Measurements from ENCODE around the gene SLC39A9.

- TF ChIP-seq CTCF (IDR thresholded peaks at IDR 0.05) (no peak), AFF4 (CRISPR knock-in tag; IDR thresholded peaks at IDR 0.05; ENCODE audit: borderline replicate concordance) (no peak), CREB1 (CRISPR knock-in tag; IDR thresholded peaks at IDR 0.05) (no peak), JUN (CRISPR knock-in tag; IDR thresholded peaks at IDR 0.05) (no peak), RELA (CRISPR knock-in tag; IDR thresholded peaks at IDR 0.05; ENCODE audit: borderline replicate concordance) (no peak), TCF7 (CRISPR knock-in tag; IDR thresholded peaks at IDR 0.05; ENCODE audit: low read depth) (no peak), ZNF263 (CRISPR knock-in tag; IDR thresholded peaks at IDR 0.05; ENCODE audit: low read depth) (no peak)
- TF ChIP-seq, protein P1, sequence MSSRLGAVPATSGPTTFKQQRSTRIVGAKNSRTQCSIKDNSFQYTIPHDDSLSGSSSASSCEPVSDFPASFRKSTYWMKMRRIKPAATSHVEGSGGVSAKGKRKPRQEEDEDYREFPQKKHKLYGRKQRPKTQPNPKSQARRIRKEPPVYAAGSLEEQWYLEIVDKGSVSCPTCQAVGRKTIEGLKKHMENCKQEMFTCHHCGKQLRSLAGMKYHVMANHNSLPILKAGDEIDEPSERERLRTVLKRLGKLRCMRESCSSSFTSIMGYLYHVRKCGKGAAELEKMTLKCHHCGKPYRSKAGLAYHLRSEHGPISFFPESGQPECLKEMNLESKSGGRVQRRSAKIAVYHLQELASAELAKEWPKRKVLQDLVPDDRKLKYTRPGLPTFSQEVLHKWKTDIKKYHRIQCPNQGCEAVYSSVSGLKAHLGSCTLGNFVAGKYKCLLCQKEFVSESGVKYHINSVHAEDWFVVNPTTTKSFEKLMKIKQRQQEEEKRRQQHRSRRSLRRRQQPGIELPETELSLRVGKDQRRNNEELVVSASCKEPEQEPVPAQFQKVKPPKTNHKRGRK (CRISPR knock-in tag; IDR thresholded peaks at IDR 0.05; ENCODE audit: borderline replicate concordance) = no peak
- TF ChIP-seq, protein P2, sequence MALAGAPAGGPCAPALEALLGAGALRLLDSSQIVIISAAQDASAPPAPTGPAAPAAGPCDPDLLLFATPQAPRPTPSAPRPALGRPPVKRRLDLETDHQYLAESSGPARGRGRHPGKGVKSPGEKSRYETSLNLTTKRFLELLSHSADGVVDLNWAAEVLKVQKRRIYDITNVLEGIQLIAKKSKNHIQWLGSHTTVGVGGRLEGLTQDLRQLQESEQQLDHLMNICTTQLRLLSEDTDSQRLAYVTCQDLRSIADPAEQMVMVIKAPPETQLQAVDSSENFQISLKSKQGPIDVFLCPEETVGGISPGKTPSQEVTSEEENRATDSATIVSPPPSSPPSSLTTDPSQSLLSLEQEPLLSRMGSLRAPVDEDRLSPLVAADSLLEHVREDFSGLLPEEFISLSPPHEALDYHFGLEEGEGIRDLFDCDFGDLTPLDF (CRISPR knock-in tag; IDR thresholded peaks at IDR 0.05) = no peak
Observed at GRCh38 chr14:69399750-69400149, 1.3 kb downstream of the SLC39A9 start.
